ENCODE measurements around the gene MMP14. TPM values are rescaled to one million over a fixed set of nuclear protein-coding genes. Genes with fewer than 3 reads are reported as not detected.

The MMP14 gene
- total and polyA plus RNA-seq, 2 of the 13 experiments (the other 11 are each of a cell fraction or from before 2014, with no cell fraction given), result 5.2 to 9.8 TPM

DNA sequence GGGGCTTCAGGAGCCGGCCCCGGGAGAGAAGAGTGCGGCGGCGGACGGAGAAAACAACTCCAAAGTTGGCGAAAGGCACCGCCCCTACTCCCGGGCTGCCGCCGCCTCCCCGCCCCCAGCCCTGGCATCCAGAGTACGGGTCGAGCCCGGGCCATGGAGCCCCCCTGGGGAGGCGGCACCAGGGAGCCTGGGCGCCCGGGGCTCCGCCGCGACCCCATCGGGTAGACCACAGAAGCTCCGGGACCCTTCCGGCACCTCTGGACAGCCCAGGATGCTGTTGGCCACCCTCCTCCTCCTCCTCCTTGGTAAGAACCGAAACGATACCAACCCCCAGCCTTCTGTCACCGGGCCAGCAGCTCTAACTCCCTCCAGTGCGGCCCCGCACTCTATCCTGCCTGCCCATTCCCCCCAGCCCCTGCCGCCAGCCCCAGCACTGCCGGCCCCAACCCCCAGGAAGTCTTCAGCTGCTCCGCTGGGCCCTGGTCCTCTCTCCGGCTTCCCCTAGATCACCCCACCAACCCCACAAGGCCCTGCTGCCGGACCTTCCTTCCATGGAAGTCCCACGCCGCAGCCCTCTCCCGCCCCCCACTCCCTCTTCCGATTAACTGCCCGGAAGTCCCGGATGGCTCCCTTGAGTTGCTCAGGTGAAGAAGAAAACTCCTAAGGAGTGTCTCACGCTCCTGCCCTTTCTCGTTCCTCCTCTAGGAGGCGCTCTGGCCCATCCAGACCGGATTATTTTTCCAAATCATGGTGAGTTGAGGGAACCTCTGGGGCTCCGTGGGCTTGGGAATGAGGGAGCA, 35.8 kb downstream of the MMP14 start (continued):
- TF ChIP-seq, protein P1, sequence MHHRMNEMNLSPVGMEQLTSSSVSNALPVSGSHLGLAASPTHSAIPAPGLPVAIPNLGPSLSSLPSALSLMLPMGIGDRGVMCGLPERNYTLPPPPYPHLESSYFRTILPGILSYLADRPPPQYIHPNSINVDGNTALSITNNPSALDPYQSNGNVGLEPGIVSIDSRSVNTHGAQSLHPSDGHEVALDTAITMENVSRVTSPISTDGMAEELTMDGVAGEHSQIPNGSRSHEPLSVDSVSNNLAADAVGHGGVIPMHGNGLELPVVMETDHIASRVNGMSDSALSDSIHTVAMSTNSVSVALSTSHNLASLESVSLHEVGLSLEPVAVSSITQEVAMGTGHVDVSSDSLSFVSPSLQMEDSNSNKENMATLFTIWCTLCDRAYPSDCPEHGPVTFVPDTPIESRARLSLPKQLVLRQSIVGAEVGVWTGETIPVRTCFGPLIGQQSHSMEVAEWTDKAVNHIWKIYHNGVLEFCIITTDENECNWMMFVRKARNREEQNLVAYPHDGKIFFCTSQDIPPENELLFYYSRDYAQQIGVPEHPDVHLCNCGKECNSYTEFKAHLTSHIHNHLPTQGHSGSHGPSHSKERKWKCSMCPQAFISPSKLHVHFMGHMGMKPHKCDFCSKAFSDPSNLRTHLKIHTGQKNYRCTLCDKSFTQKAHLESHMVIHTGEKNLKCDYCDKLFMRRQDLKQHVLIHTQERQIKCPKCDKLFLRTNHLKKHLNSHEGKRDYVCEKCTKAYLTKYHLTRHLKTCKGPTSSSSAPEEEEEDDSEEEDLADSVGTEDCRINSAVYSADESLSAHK (CRISPR knock-in tag; IDR thresholded peaks at IDR 0.05; ENCODE audit: borderline replicate concordance), result 0 out of 2 replicates have a peak, but pooled peaks have one; percentile 14
- TF ChIP-seq CENPT (CRISPR knock-in tag; IDR thresholded peaks at IDR 0.05; ENCODE audit: low read depth), result no peak
- TF ChIP-seq SNAPC2 (CRISPR knock-in tag; IDR thresholded peaks at IDR 0.05), result no peak
- TF ChIP-seq ZNF556 (CRISPR knock-in tag; IDR thresholded peaks at IDR 0.05; ENCODE audit: borderline replicate concordance), result no peak; the same call in 1 of the 2 replicates
- TF ChIP-seq, protein P2, sequence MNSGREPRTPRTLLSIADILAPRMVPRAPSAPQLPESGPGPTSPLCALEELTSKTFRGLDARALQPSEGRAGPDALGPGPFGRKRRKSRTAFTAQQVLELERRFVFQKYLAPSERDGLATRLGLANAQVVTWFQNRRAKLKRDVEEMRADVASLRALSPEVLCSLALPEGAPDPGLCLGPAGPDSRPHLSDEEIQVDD (CRISPR knock-in tag; IDR thresholded peaks at IDR 0.05; ENCODE audit: borderline replicate concordance), result 0 out of 2 replicates have a peak, but pooled peaks have one; percentile 14
- TF ChIP-seq, protein P3, sequence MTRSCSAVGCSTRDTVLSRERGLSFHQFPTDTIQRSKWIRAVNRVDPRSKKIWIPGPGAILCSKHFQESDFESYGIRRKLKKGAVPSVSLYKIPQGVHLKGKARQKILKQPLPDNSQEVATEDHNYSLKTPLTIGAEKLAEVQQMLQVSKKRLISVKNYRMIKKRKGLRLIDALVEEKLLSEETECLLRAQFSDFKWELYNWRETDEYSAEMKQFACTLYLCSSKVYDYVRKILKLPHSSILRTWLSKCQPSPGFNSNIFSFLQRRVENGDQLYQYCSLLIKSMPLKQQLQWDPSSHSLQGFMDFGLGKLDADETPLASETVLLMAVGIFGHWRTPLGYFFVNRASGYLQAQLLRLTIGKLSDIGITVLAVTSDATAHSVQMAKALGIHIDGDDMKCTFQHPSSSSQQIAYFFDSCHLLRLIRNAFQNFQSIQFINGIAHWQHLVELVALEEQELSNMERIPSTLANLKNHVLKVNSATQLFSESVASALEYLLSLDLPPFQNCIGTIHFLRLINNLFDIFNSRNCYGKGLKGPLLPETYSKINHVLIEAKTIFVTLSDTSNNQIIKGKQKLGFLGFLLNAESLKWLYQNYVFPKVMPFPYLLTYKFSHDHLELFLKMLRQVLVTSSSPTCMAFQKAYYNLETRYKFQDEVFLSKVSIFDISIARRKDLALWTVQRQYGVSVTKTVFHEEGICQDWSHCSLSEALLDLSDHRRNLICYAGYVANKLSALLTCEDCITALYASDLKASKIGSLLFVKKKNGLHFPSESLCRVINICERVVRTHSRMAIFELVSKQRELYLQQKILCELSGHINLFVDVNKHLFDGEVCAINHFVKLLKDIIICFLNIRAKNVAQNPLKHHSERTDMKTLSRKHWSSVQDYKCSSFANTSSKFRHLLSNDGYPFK (CRISPR knock-in tag; IDR thresholded peaks at IDR 0.05; ENCODE audit: borderline replicate concordance), result no peak; the same call in 1 of the 2 replicates
- TF ChIP-seq, protein P4, sequence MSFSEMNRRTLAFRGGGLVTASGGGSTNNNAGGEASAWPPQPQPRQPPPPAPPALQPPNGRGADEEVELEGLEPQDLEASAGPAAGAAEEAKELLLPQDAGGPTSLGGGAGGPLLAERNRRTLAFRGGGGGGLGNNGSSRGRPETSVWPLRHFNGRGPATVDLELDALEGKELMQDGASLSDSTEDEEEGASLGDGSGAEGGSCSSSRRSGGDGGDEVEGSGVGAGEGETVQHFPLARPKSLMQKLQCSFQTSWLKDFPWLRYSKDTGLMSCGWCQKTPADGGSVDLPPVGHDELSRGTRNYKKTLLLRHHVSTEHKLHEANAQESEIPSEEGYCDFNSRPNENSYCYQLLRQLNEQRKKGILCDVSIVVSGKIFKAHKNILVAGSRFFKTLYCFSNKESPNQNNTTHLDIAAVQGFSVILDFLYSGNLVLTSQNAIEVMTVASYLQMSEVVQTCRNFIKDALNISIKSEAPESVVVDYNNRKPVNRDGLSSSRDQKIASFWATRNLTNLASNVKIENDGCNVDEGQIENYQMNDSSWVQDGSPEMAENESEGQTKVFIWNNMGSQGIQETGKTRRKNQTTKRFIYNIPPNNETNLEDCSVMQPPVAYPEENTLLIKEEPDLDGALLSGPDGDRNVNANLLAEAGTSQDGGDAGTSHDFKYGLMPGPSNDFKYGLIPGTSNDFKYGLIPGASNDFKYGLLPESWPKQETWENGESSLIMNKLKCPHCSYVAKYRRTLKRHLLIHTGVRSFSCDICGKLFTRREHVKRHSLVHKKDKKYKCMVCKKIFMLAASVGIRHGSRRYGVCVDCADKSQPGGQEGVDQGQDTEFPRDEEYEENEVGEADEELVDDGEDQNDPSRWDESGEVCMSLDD (CRISPR knock-in tag; IDR thresholded peaks at IDR 0.05; ENCODE audit: borderline replicate concordance), result peak; percentile 65; the same call in 1 of the 2 replicates
- TF ChIP-seq, protein P5, sequence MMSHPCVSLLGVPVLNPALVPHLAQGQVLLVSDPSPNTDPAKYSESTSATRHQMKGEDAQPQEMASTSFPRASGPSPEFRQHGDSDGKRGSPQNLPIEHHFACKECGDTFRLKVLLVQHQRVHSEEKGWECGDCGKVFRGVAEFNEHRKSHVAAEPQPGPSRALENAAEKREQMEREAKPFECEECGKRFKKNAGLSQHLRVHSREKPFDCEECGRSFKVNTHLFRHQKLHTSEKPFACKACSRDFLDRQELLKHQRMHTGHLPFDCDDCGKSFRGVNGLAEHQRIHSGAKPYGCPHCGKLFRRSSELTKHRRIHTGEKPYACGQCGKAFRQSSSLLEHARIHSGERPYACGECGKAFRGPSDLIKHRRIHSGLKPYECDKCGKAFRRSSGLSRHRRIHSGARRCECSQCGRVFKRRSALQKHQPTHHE (CRISPR knock-in tag; IDR thresholded peaks at IDR 0.05; ENCODE audit: borderline replicate concordance), result no peak
- no peak for TF ChIP-seq BRD4 (CRISPR knock-in tag; IDR thresholded peaks at IDR 0.05)
- TF ChIP-seq ZNF792 (CRISPR knock-in tag; IDR thresholded peaks at IDR 0.05), result peak; percentile 37; the same call in 1 of the 2 replicates
- TF ChIP-seq, protein P6, sequence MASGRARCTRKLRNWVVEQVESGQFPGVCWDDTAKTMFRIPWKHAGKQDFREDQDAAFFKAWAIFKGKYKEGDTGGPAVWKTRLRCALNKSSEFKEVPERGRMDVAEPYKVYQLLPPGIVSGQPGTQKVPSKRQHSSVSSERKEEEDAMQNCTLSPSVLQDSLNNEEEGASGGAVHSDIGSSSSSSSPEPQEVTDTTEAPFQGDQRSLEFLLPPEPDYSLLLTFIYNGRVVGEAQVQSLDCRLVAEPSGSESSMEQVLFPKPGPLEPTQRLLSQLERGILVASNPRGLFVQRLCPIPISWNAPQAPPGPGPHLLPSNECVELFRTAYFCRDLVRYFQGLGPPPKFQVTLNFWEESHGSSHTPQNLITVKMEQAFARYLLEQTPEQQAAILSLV (CRISPR knock-in tag; IDR thresholded peaks at IDR 0.05; ENCODE audit: borderline replicate concordance), result peak; percentile 14
- 0 out of 2 replicates have a peak, but pooled peaks have one; percentile 41 for TF ChIP-seq ERF (CRISPR knock-in tag; IDR thresholded peaks at IDR 0.05)
- peak; percentile 59; the same call in 1 of the 2 replicates for TF ChIP-seq ZNF614 (CRISPR knock-in tag; IDR thresholded peaks at IDR 0.05; ENCODE audit: borderline replicate concordance)
- TF ChIP-seq ZNF747 (CRISPR knock-in tag; IDR thresholded peaks at IDR 0.05; ENCODE audit: borderline replicate concordance), result no peak; the same call in 1 of the 2 replicates
- no peak for TF ChIP-seq HMGA1 (CRISPR knock-in tag; conservative IDR thresholded peaks at IDR 0.05)
